Measurements from ENCODE around the gene EXO5.

DNA sequence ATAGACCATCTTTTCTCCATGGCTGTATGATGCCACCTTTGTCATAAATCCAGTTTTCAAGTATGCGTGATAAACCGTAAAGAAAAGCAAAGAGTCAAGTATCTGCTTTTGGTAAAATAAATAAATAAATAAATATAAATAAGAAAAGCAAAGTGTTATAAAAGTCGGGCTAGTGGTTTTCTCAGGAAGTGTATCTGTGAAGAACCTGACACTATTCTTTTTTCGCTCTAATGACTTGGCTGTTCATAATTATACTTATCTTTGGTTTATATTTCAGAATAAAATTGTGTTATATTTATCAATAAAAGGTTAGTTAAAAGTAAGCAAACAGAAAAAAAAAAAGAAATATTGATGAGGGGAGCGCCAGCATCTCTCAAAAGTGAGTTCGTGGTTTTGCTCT, 594 bp upstream of the EXO5 start:
- TF ChIP-seq CTCF (IDR thresholded peaks at IDR 0.05) (no peak), POLR2A (IDR thresholded peaks at IDR 0.05) (no peak)

Data from testis (tissue), 2 donors.